Fibroblast of skin of left quadriceps (primary cell): ENCODE results near the gene ADPRS.
A peak's percentile ranks its signal among the peaks of the same experiment; 100 is the strongest.

Experiments used
- DNase-seq, 2 experiments: peaks; one replicate each; pipeline ENCODE4 v3.0.0-alpha.2; 2013; ENCODE audit warnings: low read depth in 2 of 2

ADPRS gene

DNA sequence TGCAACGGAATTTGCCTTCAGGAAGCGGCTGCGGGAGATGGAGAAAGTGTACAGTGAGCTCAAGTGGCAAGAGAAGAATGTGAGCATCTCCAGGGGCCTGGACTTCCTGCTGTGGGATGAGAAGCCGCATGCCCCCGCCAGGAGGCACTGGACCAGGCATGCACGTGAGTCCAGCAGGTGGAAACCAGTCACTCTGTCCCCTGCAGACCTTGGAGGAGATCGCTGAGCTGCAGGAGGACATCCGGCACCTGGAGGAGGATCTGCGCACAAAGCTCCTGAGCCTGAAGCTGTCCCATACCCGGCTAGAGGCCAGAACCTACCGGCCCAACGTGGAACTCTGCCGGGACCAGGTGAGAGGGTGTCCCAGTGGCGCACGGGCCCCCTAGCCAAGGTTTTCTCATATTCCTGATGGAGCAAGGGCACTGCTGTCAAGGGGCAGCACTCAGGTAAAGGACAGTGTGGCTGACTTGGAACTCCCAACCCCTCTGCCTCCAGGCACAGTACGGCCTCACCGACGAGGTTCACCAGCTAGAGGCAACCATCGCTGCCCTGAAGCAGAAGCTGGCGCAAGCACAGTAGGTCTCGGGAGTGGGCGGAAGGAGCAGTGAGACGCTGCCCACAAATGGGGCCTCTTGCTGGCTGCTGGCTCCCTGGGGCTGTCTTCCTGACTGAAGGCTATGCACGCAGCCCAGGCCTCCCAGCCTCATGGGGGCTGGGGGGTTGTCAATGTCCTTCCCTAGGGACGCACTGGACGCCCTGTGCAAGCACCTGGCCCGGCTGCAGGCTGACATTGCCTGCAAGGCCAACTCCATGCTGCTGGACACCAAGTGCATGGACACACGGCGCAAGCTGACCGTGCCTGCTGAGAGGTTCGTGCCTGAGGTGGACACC, 1.2 kb upstream of the ADPRS start:
- DNase-seq = no peak

DNA sequence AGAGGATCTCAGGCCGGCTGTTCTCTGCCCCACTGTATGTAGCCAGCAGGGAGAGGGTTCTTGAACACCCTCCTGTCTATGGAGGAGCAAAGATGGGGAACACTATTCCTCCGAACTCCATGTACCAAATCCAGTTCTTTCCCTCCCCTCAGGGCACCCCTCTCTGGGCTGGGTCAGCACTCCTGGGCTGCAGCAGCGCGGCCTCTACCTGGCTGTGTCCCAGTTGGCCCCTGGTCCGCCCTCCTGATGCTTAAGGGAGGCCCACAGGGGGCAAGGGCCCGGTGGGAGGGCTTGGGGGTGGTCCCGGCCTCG, 471 bp upstream of the ADPRS start:
- DNase-seq = no peak

DNA sequence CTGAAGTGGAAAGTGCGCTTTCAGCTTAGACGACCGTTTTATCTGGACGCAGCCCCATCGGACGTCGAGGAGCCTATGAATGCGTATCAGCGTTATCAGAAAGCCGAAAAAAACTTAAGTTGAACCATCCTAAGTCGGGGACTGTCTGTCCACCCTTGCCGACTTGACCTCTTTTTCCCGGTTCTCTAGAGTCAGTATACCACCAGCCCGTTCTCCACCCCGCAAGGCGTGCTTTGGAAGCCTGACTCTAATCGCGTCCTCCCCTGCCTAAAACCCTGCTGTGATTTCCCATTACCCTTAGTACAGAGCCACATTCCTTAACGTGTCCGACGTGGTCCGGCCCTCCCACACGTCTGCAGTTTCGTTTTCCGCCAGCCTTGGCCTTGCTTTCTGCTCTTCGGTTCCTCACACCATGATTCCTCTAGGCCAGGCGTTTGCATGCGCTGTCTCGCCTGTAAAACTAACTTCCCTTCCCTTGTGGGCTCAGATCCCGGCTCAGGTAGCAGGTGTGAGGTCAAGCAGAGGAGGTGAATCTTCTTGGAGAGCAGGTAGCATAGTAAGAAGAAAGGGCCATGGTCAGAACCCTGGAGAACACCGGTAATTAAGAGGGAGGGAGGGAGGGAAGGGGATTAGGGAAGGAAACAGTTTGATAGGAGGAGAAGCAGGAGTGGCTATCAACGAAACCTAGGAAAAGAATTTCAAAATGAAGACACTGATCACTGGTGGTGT, 865 bp downstream of the ADPRS start:
- DNase-seq = no peak

DNA sequence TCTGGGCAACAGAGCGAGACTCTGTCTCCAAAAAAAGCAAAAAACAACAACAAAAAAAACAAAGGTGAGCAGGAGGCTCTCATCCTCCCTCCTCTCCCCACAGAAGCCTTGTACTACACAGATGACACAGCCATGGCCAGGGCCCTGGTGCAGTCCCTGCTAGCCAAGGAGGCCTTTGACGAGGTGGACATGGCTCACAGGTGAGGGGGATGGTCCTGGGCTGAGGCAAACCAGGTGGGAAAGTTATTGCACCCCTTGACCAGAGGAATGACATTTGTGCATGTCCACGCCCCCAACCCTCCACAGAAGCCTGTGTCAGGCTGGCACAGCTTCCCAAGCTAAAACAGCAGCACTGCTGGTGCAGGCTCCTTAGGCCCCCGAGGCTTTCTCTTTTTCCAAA, 2.4 kb downstream of the ADPRS start:
- DNase-seq = no peak

DNA sequence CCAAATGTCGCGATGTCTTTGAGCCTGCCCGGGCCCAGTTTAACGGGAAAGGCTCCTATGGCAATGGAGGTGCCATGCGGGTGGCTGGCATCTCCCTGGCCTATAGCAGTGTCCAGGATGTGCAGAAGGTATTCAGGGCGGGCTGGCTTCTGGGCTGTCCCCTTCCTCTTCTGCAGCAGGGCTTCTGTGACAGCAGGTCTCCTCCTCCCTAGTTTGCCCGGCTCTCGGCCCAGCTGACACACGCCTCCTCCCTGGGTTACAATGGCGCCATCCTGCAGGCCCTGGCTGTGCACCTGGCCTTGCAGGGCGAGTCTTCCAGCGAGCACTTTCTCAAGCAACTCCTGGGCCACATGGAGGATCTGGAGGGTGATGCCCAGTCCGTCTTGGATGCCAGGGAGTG, 3.0 kb downstream of the ADPRS start:
- DNase-seq = no peak

DNA sequence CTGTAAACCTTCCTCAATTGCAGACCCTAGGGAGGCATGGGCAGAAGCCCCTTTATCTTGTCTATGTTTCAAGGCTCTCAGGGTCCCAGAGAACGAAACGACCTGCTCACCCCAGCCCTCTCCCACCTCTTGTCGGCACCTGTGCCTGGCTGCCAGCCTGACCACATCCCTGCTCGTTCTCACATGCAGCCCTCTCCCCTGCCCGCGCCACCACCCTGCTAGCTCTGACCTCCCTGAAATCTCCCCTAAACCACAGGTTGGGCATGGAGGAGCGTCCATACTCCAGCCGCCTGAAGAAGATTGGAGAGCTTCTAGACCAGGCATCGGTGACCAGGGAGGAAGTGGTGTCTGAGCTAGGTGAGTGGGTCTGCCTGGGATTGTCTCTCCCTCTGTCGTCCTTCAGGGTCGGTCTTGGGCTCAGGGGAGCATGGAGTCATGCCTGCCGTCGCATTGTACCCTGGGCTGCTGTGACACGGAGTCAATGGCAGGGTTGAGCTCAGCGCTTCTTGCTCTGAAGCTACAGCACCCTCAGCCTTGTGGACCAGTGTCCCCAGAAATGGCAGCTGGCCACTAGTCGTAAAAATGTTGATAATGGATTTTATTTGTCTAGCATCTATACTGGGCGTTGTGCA, 3.6 kb downstream of the ADPRS start:
- no peak for DNase-seq

DNA sequence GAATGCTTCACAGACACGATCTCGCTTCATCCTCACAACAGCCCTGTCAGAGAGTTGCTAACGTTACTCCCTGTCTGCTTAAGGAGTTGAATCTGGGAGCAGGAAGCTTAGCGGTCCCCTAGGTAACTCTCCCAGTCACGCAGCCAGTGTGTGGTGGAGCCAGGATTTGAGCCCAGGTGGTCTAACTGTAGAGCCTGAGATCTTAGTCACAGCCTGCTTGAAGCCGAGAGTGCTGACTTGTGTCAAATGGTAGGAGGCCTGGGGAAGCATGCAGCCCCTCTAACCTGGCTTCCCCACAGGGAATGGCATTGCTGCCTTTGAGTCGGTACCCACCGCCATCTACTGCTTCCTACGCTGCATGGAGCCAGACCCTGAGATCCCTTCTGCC, 4.1 kb downstream of the ADPRS start:
- no peak for DNase-seq

DNA sequence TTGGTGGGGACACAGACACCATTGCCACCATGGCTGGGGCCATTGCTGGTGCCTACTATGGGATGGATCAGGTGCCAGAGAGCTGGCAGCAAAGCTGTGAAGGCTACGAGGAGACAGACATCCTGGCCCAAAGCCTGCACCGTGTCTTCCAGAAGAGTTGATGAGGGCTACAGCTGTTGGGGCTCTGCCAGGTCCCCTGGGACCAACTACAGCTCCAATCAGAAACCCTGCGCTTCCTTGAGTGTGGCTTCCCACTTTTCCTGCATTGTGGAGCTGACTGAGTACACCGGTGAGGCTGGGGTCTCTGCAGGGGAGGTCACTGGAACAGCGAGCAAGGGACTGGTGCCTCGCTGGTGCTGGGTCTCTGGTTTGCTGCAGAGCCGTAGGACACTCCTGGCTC, 4.5 kb downstream of the ADPRS start:
- DNase-seq = no peak

DNA sequence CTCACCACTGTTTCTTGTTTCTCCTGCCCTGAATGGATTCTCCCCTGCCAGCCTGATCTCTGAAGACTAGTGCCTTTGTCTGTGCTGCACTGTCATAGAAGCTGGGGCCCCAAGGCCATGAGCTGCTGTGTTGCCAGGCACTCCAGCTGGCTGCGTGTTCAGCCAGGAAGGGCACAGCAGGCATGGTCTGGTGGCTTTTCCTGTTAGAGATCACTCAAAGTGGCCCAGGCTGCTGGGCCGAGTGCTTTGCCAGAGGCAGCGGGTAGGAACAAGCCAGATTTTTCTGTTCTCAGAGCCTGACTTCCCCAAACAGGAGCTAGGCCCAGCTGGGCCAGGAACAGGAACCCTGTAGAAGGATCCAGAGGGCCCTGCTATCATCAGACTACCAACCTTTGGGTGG, 5.2 kb downstream of the ADPRS start:
- DNase-seq = no peak

DNA sequence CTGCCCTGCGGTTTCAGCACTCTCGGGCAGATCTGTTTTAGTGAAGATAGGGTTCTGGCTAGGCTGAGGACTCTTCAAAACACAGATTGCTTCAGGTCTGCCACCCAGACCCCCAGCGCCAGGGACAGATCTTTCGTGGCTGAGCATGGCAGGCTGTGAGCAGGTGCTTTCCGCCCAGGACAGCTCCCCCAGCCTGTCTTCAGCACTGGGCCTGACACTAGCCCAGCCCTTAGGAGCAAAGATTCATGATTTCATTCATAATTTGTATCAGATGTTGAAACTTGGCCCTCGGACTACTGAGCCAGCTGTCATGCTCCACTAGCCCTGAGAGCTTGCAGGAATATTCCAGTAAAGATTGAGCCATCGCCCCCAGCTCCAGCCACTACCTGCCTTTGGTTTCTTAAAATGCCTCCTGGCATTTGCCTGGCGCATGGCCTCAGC, 5.9 kb downstream of the ADPRS start:
- DNase-seq = no peak

DNA sequence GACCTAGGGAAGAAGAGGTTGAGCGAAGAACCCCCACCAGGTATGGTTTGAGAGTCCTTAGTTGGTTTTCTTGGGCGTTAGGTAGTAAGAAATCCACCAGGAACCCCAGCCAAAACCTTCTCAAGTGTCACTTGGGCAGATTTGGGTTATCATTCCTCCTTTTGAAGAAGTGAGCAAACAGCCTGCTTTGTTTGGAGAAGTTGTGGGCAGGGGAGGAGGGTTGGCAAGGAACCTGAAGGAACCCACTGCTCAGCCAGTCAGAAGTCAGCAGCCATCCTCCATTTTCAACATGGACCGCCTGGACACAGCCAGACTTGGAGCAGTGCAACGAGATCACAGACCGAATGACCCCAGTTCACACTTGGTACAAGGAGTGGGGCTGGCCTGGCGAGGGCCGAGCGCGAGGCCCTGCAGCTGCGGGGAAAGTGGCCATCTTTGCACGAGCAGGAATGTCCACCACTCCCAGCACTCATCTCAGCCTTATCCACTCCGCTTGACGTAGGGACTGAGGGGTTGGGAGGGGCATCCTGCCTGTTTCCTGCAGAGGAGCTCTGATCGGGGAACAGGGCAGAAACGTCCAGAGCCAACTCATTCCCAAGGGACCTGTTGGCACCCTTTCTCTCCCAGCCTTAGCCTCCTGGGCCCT, 7.2 kb downstream of the ADPRS start:
- no peak for DNase-seq

DNA sequence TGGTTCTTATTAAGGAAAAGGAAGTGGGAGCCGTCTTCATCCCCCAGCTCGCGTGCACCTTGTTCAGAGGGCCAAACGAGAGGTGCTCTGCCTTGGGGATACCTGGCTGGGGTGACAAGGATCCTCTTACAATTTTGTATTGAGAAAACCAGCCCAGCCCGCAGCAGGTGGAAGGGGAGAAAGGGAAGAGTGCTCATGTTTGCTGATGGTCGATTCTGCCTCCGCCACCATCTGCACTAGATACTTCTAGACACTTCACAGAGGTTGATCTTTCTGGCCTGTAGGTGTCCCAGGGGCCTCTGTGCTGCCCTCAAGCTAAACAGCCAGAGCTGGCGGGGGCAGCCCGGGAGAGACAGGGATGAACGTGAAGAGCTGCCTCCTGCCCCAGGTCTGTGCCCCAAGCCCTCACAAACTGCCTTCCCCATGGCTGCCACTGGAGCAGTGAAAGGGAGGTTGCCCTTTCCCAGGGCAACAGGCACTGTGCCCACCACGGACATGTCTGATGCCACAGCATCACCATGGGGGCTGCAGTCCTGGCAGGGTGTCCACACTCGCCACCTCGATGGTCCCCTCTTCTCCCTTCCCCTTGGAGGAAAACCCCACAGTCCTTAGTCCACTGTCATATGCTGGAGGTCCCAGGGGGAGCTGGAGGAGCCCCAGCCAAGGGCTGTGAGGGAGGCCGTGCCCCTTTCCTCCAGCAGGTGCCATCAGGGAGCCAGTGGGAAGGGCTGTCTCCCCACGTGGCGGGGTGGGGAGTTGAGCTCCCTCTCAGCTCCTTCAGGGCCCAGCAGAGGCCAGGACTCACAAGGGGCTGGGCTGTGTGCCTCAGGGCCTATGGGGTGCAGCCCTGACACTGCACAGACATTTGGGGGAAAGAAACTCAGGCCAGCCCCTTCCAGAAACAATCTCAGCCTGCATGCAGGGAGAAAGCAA, 8.1 kb downstream of the ADPRS start:
- no peak for DNase-seq

DNA sequence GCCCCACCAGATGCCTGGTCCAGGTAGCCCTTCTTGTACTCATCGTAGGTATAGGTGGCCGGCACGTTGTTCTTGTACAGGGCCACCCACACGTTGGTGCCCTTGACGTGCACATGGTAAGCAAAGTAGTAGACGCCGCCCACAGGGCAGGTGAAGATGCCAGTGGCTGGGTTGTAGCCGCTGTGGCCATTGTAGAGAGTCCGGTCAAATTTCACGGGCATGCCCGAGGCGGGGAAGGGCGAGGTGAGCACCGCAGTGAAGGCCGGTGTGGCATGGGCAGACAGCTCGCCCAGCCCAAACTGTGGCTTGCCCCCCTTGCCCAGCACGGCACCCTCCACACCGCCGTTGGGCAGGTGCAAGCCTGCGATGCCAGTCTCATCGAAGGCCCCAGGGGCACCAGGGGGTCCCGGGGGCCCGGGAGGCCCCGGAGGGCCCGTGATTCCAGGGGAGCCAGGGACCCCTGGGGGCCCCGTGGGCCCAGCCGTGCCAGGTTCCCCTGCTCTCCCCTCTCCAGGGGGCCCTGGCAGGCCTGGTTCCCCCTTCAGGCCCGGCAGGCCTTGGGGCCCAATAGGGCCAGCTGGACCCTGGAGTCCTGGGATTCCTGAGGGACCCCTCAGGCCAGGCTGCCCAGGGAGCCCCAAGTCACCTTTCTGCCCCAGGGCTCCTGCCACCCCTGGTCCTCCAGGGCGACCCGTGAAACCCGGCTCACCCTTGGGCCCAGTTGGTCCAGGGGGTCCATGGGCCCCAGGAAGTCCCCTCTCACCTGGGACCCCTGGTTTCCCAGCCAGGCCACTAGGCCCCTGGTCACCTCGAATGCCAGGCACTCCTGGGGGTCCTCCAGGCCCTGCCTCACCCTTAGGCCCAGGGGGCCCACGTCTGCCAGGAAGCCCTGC, 9.2 kb downstream of the ADPRS start:
- no peak for DNase-seq

DNA sequence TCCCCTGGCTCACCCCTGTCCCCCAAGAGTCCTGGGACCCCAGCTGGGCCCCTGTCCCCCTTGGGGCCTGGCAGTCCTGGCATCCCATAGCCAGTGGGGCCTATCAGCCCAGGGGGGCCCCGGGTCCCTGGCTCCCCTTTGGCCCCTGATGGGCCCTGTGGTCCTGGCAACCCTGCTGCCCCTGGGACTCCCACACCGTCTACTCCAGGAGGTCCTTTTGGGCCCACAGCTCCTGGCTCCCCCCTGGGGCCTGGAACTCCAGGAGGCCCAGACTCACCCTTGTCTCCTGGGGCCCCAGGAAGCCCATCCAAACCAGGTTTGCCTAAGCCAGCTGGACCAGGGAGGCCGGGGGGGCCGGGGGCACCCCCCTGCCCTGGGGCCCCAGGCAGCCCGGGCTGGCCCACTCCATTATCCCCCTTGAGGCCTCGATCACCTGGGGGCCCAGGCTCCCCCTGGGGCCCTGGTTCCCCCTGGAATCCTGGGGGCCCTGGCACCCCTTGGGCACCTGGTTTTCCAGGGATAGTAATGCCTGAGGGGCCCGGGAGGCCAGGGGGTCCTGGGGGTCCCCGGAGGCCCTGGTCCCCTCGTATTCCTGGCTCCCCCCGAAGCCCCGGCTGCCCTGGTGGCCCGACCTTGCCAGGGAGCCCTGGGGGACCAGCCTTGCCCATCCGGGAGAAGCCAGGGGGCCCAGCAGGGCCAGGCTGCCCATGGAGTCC, 10.1 kb downstream of the ADPRS start:
- no peak for DNase-seq

DNA sequence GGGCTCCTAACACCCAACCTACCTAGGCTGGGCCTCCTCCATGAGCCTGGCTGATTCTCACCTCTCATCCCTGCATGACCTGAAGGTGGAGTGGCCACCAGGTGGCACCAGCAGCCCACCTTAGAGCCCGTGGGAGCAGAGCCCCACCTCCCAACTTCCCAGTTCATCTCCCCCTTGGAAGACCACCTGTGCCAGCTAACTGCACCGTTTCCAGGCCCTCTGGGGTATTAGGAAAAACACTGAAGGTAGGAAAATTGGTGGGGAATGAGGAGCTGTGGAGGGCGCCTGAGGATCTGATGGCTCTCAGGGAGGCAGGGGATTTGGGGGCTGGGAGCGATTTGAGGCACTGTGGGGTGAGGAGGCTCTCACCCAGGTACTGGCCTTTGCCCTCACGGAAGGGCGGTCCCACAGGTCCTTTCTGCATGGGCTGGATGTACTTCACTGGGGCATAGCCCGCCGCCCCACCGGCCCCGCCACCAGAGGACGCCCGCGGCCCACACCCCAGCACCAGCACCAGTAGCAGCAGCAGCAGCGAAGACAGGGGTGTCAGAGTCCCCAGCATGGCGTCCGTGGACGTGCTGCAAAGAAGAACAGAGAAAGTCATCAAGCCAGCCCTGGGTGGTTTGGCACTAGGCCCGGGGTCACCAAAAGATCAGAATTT, 11.1 kb downstream of the ADPRS start:
- peak; percentile 42 to 47 for DNase-seq

DNA sequence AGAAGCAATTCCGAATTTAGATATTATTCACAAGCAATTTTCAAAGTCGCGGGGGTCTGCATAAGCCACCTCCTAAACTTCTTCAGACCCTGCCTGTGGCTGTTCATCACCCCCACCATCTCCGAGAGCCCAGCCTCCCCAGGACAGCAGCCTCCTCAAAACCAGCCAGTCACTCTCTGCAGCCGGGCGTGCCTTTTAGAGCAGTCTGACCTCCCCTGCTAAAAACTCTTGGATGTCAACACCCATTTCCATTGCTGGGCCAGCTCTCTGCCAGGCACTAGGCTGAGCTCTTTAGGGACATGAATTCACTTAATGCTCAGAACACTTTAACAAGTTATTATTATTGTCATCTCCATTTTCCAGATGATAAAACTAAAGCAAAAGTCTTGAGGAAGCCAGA, 11.7 kb downstream of the ADPRS start:
- DNase-seq = no peak

DNA sequence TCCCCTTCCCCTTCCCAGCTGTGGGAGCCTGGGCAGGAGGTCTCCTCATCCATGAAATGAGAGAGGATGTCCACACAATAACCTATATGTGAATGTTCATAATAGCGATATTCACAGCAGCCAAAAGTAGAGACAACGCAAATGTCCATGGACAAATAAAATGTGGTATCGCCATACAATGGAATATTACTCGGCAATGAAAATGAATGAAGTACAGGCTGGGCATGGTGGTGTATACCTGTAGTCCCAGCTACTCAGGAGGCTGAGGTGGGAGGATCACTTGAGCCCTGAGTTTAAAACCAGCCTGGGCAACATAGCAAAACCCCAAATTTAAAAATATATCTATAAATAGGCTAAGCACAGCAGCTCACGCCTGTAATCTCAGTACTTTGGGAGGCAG, 12.9 kb downstream of the ADPRS start:
- DNase-seq = no peak

DNA sequence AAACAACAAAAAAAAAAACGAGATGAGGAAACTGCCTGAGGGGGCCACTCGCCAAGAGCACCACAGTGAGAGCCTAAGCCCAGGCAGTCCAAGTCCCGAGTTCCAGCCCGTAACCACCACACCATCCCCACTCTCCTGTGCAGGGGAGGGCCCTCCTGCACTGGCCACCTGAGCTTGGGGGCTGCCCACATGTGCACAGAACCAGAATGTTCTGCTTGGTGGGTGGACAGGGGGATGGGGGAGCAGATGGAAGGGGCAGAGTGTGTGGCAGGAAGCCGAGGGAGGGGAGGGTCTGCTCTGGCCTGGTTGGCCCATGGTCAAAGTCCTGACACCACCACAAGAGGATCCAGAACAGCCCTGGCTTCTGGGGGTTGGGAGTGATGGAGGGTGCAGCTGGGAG, 17.6 kb downstream of the ADPRS start:
- DNase-seq = no peak

DNA sequence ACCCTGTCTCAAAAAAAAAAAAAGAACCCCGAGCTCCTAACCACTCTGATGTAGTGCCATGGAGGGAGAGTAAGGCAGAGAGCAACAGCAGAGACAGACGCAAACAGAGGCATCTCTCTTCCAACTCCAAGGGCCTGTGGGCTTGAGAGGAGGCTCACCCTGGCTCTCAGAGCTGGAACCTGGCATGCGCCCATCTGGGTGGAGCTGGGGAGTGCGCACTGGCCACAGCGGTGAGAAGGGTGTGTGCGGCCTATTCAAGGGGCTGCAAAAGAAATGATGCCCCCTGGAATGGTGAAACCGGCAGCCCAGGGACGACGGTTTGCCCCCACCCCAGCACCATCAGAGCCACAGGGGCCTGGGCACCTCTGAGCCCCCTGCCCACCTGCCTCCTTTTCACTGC, 18.7 kb downstream of the ADPRS start:
- DNase-seq = no peak
